Body of pancreas (tissue), 4 donors: ENCODE results near the gene FAM240B. TPM values are rescaled to one million over a fixed set of nuclear protein-coding genes. Genes with fewer than 3 reads are reported as not detected.

ENCODE experiments used
- ATAC-seq: fragments of 150-250 bp; one replicate; pipeline ENCODE4 v1.9.1; 2016
- DNase-seq, 4 donors: peaks; one replicate each; pipeline ENCODE4 v3.0.0-alpha.2; 2019
- H3K27ac ChIP-seq, 4 donors: fragments of 200-600 bp; sonication (generic); 1 replicate in 3 of 4; 2 replicates in 1 of 4; pipeline versions ENCODE4 v1.5.1 to v1.6.1; 2016 to 2019; ENCODE audit warnings: mild to moderate bottlenecking in 1 of 4, mixed read lengths in 1 of 4, moderate library complexity in 1 of 4
- H3K27me3 ChIP-seq, 2 donors: fragments of 200-600 bp; sonication (generic); one replicate each; pipeline ENCODE4 v1.6.0; 2016; ENCODE audit warnings: mild to moderate bottlenecking in 1 of 2
- H3K36me3 ChIP-seq, 2 donors: fragments of 200-600 bp; sonication (generic); replicated peaks in 1 of 2; 2 replicates each; pipeline ENCODE4 v1.5.1; 2016; ENCODE audit warnings: low read depth in 2 of 2; ENCODE audit not compliant: insufficient read depth in 1 of 2
- H3K4me1 ChIP-seq: fragments of 200-600 bp; sonication (generic); one replicate; pipeline ENCODE4 v1.6.0; 2016
- H3K4me3 ChIP-seq, 2 donors: fragments of 200-600 bp; sonication (generic); 1 replicate in 1 of 2; 2 replicates in 1 of 2; pipeline ENCODE4 v1.5.1; 2016 to 2019
- H3K9me3 ChIP-seq, 3 donors: fragments of 200-600 bp; sonication (generic); 1 replicate in 2 of 3; 2 replicates in 1 of 3; pipeline ENCODE4 v1.5.1; 2016
- CTCF ChIP-seq, 7 experiments: fragments of 450-650 bp in 4 of 7; fragments of 200-600 bp in 3 of 7; sonication (generic) in 3 of 7; IDR thresholded peaks; one replicate each; pipeline ENCODE4 v1.5.1; 2016 to 2019; ENCODE audit warnings: antibody characterized with exemption in 7 of 7
- POLR2A ChIP-seq, 3 donors: fragments of 450-650 bp; IDR thresholded peaks; one replicate each; pipeline ENCODE4 v1.6.1; 2016; ENCODE audit warnings: antibody characterized with exemption in 3 of 3, mild to moderate bottlenecking in 2 of 3
- WGBS, 2 donors: methylation state at CpG; one replicate each; pipeline ENCODE4 v1.1.5; 2017; 5-methylcytosine and 5-hydroxymethylcytosine counted together
- intact Hi-C: fragments of 100-400 bp; cut with DNase I; formaldehyde crosslinking; loops from one replicate; pipeline ENCODE4 v1.15.1; 2023
- total RNA-seq, 2 donors: library from RNA; depleted of rRNA; stranded (reverse); fragments of >200 nt; gene quantifications; one replicate each; pipeline ENCODE4 v1.1.0, GENCODE V29; 2016

The FAM240B gene
- total RNA-seq, 2 donors from 2014 or later = not detected

- H3K9me3 ChIP-seq = no peaks in the 10 kb centered on the region
- DNase-seq (no peak), ATAC-seq (no peak)
- WGBS, 2 donors = 43 to 45% methylated on average over 1 of the region's 1 CpG
- no peak for TF ChIP-seq POLR2A (IDR thresholded peaks at IDR 0.05)
- TF ChIP-seq CTCF (IDR thresholded peaks at IDR 0.05) = no peak
- H3K4me3 ChIP-seq = no peak overlapping the region
- intact Hi-C loops = no loop called here
- H3K36me3 ChIP-seq = no peaks in the 10 kb centered on the region
- H3K27ac ChIP-seq = no peak overlapping the region
- no peaks in the 10 kb centered on the region for H3K4me1 ChIP-seq
- H3K27me3 ChIP-seq = no peaks in the 10 kb centered on the region
Measured at GRCh38 chr9:38756702-38757101, 36.8 kb upstream of the FAM240B start.

- WGBS, 2 donors = 75 to 90% methylated on average over 1 of the region's 1 CpG
- H3K27ac ChIP-seq = no peak overlapping the region
- H3K27me3 ChIP-seq = no peaks in the 10 kb centered on the region
- intact Hi-C loops = no loop called here
- no peak overlapping the region for H3K4me3 ChIP-seq
- ATAC-seq (no peak), DNase-seq (no peak)
- no peaks in the 10 kb centered on the region for H3K9me3 ChIP-seq
- H3K36me3 ChIP-seq = no peaks in the 10 kb centered on the region
- TF ChIP-seq CTCF (IDR thresholded peaks at IDR 0.05) (no peak), POLR2A (IDR thresholded peaks at IDR 0.05) (no peak)
- no peaks in the 10 kb centered on the region for H3K4me1 ChIP-seq
Measured at GRCh38 chr9:38747941-38748340, 28.0 kb upstream of the FAM240B start.

- no peak overlapping the region for H3K4me3 ChIP-seq
- intact Hi-C loops = no loop called here
Measured at GRCh38 chr9:38747067-38747466, 27.1 kb upstream of the FAM240B start.

GRCh38 chr9:38746303-38746702, 26.4 kb upstream of the FAM240B start:
- Histone ChIP-seq H3K36me3 (no peaks in the 10 kb centered on the region), H3K4me3 (no peak overlapping the region), H3K4me1 (no peaks in the 10 kb centered on the region), H3K9me3 (no peaks in the 10 kb centered on the region), H3K27me3 (no peaks in the 10 kb centered on the region), H3K27ac (no peak overlapping the region)
- no peak for TF ChIP-seq POLR2A (IDR thresholded peaks at IDR 0.05)
- TF ChIP-seq CTCF (IDR thresholded peaks at IDR 0.05) = no peak
- intact Hi-C loops = no loop called here
- no peak for ATAC-seq
- 47 to 61% methylated on average over 4 of the region's 4 CpGs for WGBS, 2 donors
- no peak for DNase-seq

More at GRCh38 chr9:38747067-38747466, 27.1 kb upstream of the FAM240B start:
- H3K27me3 ChIP-seq = no peaks in the 10 kb centered on the region
- ATAC-seq (no peak), DNase-seq (no peak)
- H3K27ac ChIP-seq = no peak overlapping the region
- H3K9me3 ChIP-seq = no peaks in the 10 kb centered on the region
- TF ChIP-seq POLR2A (IDR thresholded peaks at IDR 0.05) (no peak), CTCF (IDR thresholded peaks at IDR 0.05) (no peak)
- no peaks in the 10 kb centered on the region for H3K36me3 ChIP-seq
- no peaks in the 10 kb centered on the region for H3K4me1 ChIP-seq
- 51 to 61% methylated on average over 8 of the region's 8 CpGs for WGBS, 2 donors

GRCh38 chr9:38744484-38744883, 24.6 kb upstream of the FAM240B start:
- DNase-seq = no peak
- H3K27ac ChIP-seq = no peak overlapping the region
- H3K27me3 ChIP-seq = peaks cover 0 to 2% of the 10 kb centered on the region in 2 donors
- no peak for TF ChIP-seq CTCF (IDR thresholded peaks at IDR 0.05)
- no peak for TF ChIP-seq POLR2A (IDR thresholded peaks at IDR 0.05)
- no peaks in the 10 kb centered on the region for H3K4me1 ChIP-seq
- no peaks in the 10 kb centered on the region for H3K9me3 ChIP-seq
- 58 to 76% methylated on average over 3 of the region's 3 CpGs for WGBS, 2 donors
- ATAC-seq = no peak
- intact Hi-C loops = no loop called here
- H3K4me3 ChIP-seq = no peak overlapping the region
- no peaks in the 10 kb centered on the region for H3K36me3 ChIP-seq
